ENCODE results near the gene COL16A1.

The COL16A1 gene

GRCh38 chr1:31749785-31750735, 46.2 kb upstream of the COL16A1 start:
- TF ChIP-seq REST (IDR thresholded peaks at IDR 0.05; ENCODE audit: insufficient read depth in 1 of 2, low read depth in 2 of 2, low read length in 2 of 2) (no peak), SIN3A (IDR thresholded peaks at IDR 0.05; ENCODE audit: borderline replicate concordance, insufficient read depth, low read length) (no peak), FOXP2 (optimal IDR thresholded peaks at IDR 0.05; ENCODE audit: borderline replicate concordance, extremely low read depth, extremely low read length, insufficient read depth) (no peak), POLR2AphosphoS5 (IDR thresholded peaks at IDR 0.05; ENCODE audit: low read depth, low read length) (no peak), TAF1 (IDR thresholded peaks at IDR 0.05; ENCODE audit: borderline replicate concordance, insufficient read depth, low read length) (no peak)

DNA sequence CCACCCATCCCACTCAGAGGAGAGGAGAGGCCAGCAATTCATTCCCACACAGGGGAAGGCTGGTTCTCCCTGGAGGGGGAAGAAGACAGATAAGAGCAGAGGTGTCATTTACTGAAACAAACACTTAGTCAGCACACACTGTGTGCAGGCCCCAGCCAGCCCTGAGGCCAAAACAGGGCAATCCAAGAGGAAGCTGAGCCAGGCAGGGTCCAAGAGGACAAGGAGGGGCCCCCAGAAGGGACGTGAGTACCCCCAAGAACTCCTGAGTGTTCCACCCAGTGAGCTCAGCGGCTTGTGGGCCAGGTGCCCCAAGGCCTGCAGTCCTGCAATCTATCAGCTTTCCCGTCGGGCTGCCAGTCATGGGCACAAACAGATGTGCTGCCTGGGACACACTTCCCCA, 44.5 kb upstream of the COL16A1 start:
- TF ChIP-seq TAF1 (IDR thresholded peaks at IDR 0.05; ENCODE audit: borderline replicate concordance, insufficient read depth, low read length) = no peak
- TF ChIP-seq FOXP2 (optimal IDR thresholded peaks at IDR 0.05; ENCODE audit: borderline replicate concordance, extremely low read depth, extremely low read length, insufficient read depth) = no peak
- no peak for TF ChIP-seq REST (IDR thresholded peaks at IDR 0.05; ENCODE audit: insufficient read depth in 1 of 2, low read depth in 2 of 2, low read length in 2 of 2)
- no peak for TF ChIP-seq POLR2AphosphoS5 (IDR thresholded peaks at IDR 0.05; ENCODE audit: low read depth, low read length)

DNA sequence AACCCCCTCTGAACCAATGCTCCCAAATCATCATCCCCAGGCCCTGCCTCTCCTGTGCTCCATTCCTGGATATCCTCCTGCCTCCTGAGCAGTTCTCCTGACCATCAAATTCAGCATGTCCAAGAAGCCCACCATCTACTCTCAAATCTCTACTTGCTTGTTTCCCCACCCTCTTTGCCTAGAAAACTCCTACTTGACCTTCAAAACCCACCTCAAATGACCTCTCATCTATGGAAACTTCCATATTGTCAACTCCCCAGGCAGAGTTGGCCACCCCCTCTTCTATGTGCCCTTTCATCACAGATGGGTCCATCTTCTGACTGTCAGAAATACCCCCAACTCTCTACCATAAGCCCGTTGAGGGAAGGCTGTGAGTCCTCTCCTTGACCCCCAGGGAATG, 43.5 kb upstream of the COL16A1 start:
- TF ChIP-seq SIN3A (IDR thresholded peaks at IDR 0.05; ENCODE audit: borderline replicate concordance, insufficient read depth, low read length) = no peak

DNA sequence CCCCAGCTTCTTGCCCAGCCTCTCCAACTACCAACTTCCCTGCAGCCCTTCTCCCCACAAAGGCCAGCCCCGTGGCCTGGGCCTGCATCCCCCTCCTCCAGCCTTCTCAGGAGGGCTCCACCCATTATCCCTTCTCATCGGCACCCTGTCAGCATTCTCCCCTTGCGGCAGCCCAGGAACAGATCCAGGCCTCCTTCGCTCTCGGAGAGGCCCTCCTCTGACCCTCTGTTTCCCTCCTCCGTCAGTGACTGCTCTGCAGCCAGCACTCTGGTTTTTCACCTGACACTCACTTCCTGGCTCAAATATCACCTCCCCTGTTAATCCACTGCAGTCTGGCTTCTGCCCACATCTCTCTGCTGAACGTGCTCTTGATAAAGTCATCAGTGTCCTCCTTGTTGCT, 42.9 kb upstream of the COL16A1 start:
- no peak for TF ChIP-seq POLR2AphosphoS5 (IDR thresholded peaks at IDR 0.05; ENCODE audit: low read depth, low read length)
- no peak for TF ChIP-seq SIN3A (IDR thresholded peaks at IDR 0.05; ENCODE audit: borderline replicate concordance, insufficient read depth, low read length)
- TF ChIP-seq FOXP2 (optimal IDR thresholded peaks at IDR 0.05; ENCODE audit: borderline replicate concordance, extremely low read depth, extremely low read length, insufficient read depth) = no peak
- no peak for TF ChIP-seq TAF1 (IDR thresholded peaks at IDR 0.05; ENCODE audit: borderline replicate concordance, insufficient read depth, low read length)
- no peak for TF ChIP-seq REST (IDR thresholded peaks at IDR 0.05; ENCODE audit: insufficient read depth in 1 of 2, low read depth in 2 of 2, low read length in 2 of 2)

DNA sequence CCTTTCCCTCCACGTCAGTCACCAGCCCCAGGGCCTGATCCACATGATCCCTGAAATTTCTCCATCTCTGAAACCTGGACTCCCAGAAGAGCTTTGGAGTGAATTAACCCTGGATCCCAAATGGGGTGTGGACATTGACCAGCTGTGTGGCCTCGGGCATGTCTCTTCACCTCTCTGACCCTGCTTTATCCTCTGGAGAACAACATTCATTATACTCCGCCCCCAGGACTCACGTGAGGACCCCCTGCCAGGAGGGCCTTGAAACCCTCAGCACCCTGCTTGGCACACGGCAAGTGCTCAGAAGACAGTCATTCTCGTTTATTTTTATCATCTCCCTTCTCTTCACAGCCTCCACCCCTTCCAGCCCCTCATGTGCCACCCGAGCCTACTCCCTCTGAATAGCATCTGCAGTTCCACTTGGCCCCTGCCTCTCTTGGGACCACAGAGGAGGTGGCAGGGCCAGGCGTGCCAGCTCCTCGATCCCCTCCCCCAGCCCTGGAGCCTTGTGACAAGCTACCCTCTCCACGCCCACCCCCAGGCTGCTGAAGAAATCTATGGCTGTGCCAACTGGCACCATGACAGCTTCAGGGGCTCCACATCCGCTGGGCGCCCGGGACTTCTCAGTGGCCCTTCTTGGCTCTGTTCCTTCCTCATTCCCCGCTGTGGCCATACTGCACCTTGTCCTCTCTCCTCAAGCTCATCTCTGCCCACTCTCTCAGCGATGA, 42.3 kb upstream of the COL16A1 start:
- no peak for TF ChIP-seq REST (IDR thresholded peaks at IDR 0.05; ENCODE audit: insufficient read depth in 1 of 2, low read depth in 2 of 2, low read length in 2 of 2)
- no peak for TF ChIP-seq SIN3A (IDR thresholded peaks at IDR 0.05; ENCODE audit: borderline replicate concordance, insufficient read depth, low read length)
- TF ChIP-seq POLR2AphosphoS5 (IDR thresholded peaks at IDR 0.05; ENCODE audit: low read depth, low read length) = no peak
- TF ChIP-seq TAF1 (IDR thresholded peaks at IDR 0.05; ENCODE audit: borderline replicate concordance, insufficient read depth, low read length) = no peak
- no peak for TF ChIP-seq FOXP2 (optimal IDR thresholded peaks at IDR 0.05; ENCODE audit: borderline replicate concordance, extremely low read depth, extremely low read length, insufficient read depth)
